Fibroblast of lung (primary cell): Measurements from ENCODE around the gene MGAT5.

Experiments
- EZH2 ChIP-seq: IDR thresholded peaks from 2 replicates; pipeline ENCODE4 v1.5.1; 2012; ENCODE audit warnings: low read length, control low read depth, mild to moderate bottlenecking; ENCODE audit errors: missing control alignments
- TF ChIP-seq, protein P1 (sequence below), 2 donors: IDR thresholded peaks in 1 of 2; conservative IDR thresholded peaks in 1 of 2; 1 replicate in 1 of 2; 2 replicates in 1 of 2; pipeline ENCODE4 v1.5.1; 2011 to 2012; ENCODE audit warnings: low read length in 2 of 2, control low read depth in 1 of 2, inconsistent platforms in 1 of 2, low read depth in 1 of 2, mild to moderate bottlenecking in 1 of 2

DNA sequence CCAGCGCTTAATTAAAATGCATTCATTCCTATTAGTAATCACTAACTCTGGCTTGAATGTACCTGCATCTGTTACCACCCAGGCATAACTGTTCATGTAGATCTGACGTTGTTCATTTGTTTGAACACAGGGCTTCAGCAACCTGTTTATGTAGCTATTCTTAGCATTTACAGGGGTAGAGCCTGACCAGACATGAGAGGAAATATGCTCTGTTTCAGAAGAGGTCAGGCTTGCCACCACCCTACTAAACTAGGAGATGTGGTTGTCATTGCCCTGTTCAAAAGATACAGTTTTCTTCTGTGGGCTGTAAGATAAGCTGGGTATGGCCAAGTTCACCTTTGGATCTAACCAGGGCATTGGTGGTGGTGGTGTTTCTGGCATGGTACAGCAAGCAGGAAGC lies 8.8 kb downstream of the MGAT5 start:
- TF ChIP-seq, protein P1, sequence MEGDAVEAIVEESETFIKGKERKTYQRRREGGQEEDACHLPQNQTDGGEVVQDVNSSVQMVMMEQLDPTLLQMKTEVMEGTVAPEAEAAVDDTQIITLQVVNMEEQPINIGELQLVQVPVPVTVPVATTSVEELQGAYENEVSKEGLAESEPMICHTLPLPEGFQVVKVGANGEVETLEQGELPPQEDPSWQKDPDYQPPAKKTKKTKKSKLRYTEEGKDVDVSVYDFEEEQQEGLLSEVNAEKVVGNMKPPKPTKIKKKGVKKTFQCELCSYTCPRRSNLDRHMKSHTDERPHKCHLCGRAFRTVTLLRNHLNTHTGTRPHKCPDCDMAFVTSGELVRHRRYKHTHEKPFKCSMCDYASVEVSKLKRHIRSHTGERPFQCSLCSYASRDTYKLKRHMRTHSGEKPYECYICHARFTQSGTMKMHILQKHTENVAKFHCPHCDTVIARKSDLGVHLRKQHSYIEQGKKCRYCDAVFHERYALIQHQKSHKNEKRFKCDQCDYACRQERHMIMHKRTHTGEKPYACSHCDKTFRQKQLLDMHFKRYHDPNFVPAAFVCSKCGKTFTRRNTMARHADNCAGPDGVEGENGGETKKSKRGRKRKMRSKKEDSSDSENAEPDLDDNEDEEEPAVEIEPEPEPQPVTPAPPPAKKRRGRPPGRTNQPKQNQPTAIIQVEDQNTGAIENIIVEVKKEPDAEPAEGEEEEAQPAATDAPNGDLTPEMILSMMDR (conservative IDR thresholded peaks at IDR 0.05 in 1 of 2, IDR thresholded peaks at IDR 0.05 in 1 of 2; ENCODE audit: low read depth in 1 of 2, low read length in 2 of 2), result no peak
- TF ChIP-seq EZH2, result no peak
